HG03066 (cell line): Measurements from ENCODE around the gene PAK6.

Experiments used
- ATAC-seq: cut with Tn5 transposase; IDR thresholded peaks from one replicate; pipeline ENCODE4 v1.9.1; 2021; ENCODE audit warnings: low read depth; ENCODE audit not compliant: unreplicated experiment

The PAK6 gene

GRCh38 chr15:40253167-40253790, 14.4 kb downstream of the PAK6 start:
- no peak for ATAC-seq

GRCh38 chr15:40254452-40254851, 15.6 kb downstream of the PAK6 start:
- ATAC-seq: no peak

- ATAC-seq: no peak
These were observed 16.2 kb downstream of the PAK6 start for GRCh38 chr15:40255033-40255432.

- no peak for ATAC-seq
These were observed 17.9 kb downstream of the PAK6 start for GRCh38 chr15:40256638-40257235.

DNA sequence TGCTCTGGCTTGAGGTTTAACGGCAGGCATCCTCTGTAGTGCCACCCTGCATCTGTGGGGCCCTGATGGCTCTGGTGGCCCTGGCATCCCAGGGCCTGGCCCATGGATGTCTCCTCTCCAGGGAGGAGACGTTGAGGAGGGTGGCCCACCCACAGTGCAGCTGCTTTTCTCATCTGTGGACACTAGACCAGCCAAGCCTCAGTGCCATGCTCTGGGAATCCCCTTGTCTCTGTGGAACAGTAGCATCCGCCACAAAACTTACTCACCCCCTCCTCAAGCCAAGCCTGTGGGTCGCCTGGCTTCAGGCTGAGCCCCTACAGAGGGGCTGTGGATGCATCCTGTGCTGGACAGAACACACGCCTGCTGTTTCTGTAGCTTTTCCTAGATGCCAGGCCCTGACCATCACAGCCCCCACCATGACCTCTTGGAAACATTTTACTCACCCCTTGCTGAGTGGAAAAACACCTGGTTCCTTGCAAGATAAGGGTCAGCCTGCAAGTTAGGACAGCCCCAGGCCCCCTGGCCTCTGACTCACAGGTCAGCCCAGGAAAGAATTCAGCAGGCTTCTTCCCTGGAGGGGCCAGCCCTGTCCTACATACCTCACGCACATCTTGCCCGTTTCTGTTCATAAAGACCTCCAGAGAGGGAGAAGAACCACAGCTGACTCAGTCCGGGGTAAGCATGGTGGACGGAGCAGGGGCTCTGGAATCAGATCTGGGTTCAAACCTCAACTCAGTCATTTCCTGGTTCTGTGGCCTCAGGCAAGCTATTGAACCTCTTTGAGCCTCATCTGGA, 19.0 kb downstream of the PAK6 start:
- no peak for ATAC-seq

- ATAC-seq: no peak
These were observed 19.7 kb downstream of the PAK6 start for GRCh38 chr15:40258544-40258943.

GRCh38 chr15:40259021-40259420, 20.2 kb downstream of the PAK6 start:
- ATAC-seq: no peak

DNA sequence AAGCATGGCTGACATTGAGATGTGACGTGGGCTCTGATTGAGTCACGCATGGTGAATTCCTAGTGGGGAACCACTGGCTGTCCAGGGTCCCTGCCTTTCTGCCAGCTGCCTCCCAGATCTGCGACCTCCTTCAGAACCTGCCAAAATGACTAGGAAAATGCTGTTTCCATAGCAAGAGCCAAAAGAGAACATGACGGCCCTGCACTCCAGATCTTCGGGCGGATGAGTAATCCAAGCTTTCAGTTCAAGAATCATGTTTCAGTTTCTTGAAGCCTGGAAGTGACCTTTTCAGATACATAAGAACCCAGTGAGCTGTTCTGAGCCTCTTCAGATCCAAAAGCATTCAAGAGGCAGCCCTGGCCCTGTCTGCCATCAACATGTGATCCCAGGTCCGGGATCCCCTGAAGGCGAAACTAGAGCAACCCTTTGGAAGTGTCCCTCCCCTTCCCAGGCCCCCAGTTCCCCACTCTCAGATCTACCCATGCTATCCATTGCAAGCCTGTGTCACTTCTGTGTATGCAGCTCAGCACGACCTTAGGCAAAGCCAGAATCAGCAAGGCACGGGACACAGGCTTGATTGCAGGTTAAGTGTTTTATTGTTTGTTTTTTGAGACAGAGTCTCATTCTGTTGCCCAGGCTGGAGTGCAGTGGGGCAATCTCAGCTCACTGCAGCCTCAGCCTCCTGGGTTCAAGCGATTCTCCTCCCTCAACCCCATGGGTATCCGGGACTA, 24.3 kb downstream of the PAK6 start:
- ATAC-seq: no peak

DNA sequence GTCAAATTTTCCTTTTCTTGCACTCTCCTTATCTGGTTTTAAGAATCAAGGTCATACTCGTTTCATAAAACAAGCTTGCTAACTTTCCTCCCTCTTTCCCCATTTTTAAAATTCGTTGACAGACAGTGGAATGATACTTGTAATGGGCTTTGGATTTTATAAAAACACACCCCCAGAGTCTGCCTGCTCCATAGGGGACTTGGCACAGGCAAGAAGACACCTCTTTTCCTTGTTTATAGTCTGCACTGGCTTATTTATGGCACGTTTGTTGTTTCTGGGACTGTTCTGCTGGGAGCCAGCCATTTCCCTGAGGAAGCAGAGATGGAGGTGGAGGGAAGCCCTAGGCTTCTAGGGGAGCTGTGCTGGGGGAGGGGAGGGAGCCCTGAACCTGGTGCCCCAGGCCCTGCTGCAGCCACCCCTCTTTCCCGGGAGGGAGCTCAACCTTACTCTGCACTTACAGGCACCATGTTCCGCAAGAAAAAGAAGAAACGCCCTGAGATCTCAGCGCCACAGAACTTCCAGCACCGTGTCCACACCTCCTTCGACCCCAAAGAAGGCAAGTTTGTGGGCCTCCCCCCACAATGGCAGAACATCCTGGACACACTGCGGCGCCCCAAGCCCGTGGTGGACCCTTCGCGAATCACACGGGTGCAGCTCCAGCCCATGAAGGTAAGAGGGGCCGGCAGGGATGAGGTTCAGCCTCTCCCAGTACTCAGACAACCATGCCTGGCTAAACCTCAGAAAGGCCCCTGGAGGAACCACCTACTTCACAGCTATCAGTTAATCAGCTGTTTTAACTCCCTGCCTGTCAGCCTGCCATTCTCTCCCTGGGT, 25.7 kb downstream of the PAK6 start:
- no peak for ATAC-seq

GRCh38 chr15:40265355-40265754, 26.5 kb downstream of the PAK6 start:
- no peak for ATAC-seq

DNA sequence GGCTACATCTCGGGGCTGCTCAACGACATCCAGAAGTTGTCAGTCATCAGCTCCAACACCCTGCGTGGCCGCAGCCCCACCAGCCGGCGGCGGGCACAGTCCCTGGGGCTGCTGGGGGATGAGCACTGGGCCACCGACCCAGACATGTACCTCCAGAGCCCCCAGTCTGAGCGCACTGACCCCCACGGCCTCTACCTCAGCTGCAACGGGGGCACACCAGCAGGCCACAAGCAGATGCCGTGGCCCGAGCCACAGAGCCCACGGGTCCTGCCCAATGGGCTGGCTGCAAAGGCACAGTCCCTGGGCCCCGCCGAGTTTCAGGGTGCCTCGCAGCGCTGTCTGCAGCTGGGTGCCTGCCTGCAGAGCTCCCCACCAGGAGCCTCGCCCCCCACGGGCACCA, 27.0 kb downstream of the PAK6 start:
- no peak for ATAC-seq

DNA sequence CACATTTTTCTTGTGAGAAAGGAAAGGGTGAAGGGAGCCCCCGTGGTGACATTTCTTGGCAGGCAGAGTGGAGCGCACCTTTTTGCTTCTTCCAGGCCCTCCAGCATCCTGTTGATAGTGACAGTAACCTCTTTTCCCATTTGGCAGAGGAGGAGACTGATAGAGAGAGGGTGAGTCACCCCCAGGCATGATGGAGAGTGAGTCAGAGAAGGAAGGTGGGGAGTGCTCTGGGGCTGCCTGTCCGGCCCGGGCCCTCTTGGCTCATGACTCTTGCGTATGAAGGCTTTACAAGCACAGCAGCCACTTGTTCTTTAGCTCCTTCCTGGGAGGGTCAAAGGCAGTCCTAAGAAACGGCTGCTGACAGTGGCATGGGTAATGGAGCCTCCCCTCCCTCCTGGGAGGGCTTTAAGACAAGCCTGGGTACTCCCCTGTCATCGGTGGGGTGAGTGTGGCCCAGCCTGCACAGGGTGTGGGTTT, 28.0 kb downstream of the PAK6 start:
- ATAC-seq: no peak

DNA sequence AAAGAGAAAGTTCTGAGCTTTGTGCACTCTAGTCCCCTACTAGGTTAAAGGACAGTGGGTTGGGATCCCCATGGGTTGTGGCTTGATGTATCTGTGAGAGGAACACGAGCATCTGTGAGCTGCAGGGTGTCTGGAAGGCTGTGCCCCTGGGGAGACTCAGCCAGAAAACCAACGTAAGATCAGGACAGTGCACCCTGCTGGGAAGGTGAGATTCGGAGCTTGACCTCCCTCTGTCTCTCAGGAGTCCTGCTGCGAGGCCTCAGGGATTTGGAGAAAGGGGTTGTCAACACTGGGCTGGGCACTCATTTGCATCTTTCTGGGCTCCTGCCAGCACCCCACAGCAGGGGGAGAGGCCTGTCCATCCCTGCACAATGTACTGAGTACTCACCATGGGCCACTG, 28.8 kb downstream of the PAK6 start:
- ATAC-seq: no peak

DNA sequence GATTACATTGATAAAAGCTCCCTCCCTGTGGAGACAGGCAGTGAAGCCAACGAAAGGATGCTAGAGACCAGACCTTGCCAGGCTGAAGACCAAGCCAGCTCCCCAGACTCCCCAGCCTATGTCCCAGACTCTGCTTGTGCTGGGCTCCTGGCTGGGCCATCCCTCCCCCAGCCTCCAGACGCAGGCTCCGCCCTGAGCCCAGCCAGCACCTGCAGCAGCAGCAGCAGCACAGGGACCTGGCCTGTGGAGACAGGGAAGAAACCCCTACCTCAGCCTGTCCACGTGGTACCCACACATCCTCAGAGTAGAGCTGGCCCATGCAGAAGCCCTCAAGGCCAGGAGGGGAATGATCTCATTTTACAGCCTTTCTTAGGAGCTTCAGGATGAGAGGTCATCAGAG, 30.7 kb downstream of the PAK6 start:
- no peak for ATAC-seq

GRCh38 chr15:40270246-40270995, 31.6 kb downstream of the PAK6 start:
- ATAC-seq: no peak

GRCh38 chr15:40271685-40272484, 33.0 kb downstream of the PAK6 start:
- no peak for ATAC-seq

DNA sequence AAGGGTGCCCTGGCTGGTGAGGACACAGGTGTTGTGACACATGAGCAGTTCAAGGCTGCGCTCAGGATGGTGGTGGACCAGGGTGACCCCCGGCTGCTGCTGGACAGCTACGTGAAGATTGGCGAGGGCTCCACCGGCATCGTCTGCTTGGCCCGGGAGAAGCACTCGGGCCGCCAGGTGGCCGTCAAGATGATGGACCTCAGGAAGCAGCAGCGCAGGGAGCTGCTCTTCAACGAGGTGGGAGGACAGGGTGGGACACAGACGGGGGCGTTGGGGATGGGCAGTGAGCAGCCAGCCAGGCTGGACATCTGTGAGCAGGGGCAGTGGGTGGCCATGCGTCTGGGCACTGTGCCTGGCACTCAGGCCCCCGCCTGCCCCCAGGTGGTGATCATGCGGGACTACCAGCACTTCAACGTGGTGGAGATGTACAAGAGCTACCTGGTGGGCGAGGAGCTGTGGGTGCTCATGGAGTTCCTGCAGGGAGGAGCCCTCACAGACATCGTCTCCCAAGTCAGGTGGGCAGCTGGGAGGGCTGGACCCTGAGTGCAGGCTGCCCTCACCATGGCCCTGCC, 33.7 kb downstream of the PAK6 start:
- ATAC-seq: no peak

DNA sequence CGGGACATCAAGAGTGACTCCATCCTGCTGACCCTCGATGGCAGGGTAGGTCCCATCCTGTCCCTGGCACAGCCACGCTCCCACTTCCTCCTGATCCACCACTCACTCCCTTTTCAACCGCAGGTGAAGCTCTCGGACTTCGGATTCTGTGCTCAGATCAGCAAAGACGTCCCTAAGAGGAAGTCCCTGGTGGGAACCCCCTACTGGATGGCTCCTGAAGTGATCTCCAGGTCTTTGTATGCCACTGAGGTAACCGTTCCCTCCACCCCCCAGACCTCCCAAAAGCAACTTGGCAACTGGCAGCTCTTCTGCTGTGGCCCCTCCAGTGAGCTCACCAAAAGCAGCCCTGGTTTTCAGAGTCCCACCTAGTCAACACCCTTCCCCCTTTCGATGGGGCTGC, 34.6 kb downstream of the PAK6 start:
- no peak for ATAC-seq
